Endothelial cell (in vitro differentiated cells): Measurements from ENCODE around the gene GMDS. TPM values are rescaled to one million over a fixed set of nuclear protein-coding genes. Genes with fewer than 3 reads are reported as not detected.

ENCODE experiments used
- DNase-seq: peaks from one replicate; pipeline ENCODE4 v3.0.0; 2021; ENCODE audit warnings: low spot score
- H3K27ac Mint-ChIP-seq: one replicate; pipeline ENCODE4 v1.8.0; 2021; ENCODE audit warnings: mixed read lengths, inconsistent platforms; ENCODE audit not compliant: unreplicated experiment
- H3K27me3 Mint-ChIP-seq: one replicate; pipeline ENCODE4 v1.8.0; 2021; ENCODE audit warnings: mild to moderate bottlenecking, moderate library complexity, mixed read lengths, inconsistent platforms; ENCODE audit not compliant: unreplicated experiment
- H3K36me3 Mint-ChIP-seq: one replicate; pipeline ENCODE4 v1.8.0; 2021; ENCODE audit warnings: mild to moderate bottlenecking, low read depth, mixed read lengths, inconsistent platforms; ENCODE audit not compliant: unreplicated experiment
- H3K4me1 Mint-ChIP-seq: one replicate; pipeline ENCODE4 v1.8.0; 2021; ENCODE audit warnings: mild to moderate bottlenecking, mixed read lengths, inconsistent platforms; ENCODE audit not compliant: unreplicated experiment
- H3K4me3 Mint-ChIP-seq: one replicate; pipeline ENCODE4 v1.8.0; 2021; ENCODE audit warnings: mild to moderate bottlenecking, mixed read lengths, inconsistent platforms; ENCODE audit not compliant: unreplicated experiment
- H3K9me3 Mint-ChIP-seq: one replicate; pipeline ENCODE4 v1.8.0; 2021; ENCODE audit warnings: mixed read lengths, inconsistent platforms; ENCODE audit not compliant: unreplicated experiment
- total RNA-seq: library from RNA; stranded (reverse); fragmentation: NEBNext Ultra II Directional; extraction: Animal tissue kit (Norgen Biotek cat#: 25700); gene quantifications from one replicate; pipeline ENCODE4 v1.2.1, GENCODE V29; 2021; ENCODE audit not compliant: unreplicated experiment
- TF ChIP-seq, protein P1 (sequence below): fragments of 200-600 bp; sonication (generic); IDR thresholded peaks from one replicate; pipeline ENCODE4 v1.5.0; 2021; ENCODE audit warnings: antibody characterized with exemption; ENCODE audit not compliant: unreplicated experiment

GMDS gene
- total RNA-seq, 1 donor from 2014 or later = 36.0 TPM

DNA sequence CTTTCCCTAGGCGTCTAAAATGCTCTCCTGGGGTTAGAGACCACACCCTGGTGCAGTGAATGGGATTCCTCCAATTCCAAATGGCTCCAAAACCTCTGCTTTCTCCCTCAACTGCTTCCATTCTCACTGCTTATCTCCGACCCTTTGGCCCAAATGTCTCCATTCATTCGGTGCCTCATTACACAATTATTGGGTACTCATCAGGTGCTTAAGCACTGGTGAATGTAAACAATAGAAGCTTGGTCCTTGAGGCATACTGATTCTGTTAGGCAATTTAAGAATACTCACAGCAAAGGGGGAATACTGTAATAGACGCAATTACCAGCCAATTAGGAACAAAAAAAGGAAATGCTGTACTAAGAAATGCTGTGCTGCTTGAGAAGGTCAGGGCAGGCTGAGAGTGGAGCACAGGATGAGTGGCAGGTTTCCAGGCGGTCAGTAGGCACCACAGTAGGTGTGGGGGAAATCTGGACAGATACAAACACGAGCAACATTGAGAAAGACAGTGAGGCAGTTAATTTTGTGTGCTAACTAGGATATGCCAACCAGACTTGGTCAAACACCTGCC, 23.0 kb downstream of the GMDS start:
- Mint-ChIP-seq H3K27ac (no peak overlapping the region), H3K4me3 (no peak overlapping the region), H3K36me3 (no peaks in the 10 kb centered on the region), H3K4me1 (peaks cover 9% of the 10 kb centered on the region), H3K9me3 (no peaks in the 10 kb centered on the region), H3K27me3 (peaks cover 2% of the 10 kb centered on the region)
- DNase-seq = no peak
- TF ChIP-seq, protein P1, sequence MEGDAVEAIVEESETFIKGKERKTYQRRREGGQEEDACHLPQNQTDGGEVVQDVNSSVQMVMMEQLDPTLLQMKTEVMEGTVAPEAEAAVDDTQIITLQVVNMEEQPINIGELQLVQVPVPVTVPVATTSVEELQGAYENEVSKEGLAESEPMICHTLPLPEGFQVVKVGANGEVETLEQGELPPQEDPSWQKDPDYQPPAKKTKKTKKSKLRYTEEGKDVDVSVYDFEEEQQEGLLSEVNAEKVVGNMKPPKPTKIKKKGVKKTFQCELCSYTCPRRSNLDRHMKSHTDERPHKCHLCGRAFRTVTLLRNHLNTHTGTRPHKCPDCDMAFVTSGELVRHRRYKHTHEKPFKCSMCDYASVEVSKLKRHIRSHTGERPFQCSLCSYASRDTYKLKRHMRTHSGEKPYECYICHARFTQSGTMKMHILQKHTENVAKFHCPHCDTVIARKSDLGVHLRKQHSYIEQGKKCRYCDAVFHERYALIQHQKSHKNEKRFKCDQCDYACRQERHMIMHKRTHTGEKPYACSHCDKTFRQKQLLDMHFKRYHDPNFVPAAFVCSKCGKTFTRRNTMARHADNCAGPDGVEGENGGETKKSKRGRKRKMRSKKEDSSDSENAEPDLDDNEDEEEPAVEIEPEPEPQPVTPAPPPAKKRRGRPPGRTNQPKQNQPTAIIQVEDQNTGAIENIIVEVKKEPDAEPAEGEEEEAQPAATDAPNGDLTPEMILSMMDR = no peak

DNA sequence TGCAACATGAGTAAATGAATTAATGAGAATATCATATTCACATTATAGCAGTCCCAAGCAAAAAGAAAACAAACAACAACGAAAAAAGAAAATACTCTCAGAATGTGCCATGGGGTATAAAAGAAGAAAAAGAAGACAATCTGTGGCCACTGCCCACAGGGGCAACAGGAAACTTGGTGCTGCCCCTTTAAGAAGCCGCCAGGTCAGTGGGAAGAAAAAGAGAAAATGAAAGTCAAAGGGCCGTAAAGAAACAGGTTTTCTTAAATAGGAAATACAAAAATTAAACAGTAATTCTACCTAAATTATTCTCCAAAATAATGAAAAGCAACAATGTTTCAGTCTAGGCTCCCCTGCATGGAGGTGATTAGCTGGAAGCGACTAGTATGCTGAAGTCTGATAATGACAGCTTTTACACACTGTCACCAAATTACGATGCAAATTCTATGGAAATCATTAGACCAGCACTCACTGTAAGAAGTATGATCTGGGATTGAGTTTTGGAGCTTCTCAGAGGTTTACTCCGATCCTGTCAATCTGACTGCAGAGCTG, 23.6 kb downstream of the GMDS start:
- Mint-ChIP-seq H3K27me3 (peaks cover 2% of the 10 kb centered on the region), H3K36me3 (no peaks in the 10 kb centered on the region), H3K4me3 (no peak overlapping the region), H3K27ac (peak overlapping the region; percentile 4), H3K4me1 (peaks cover 9% of the 10 kb centered on the region), H3K9me3 (no peaks in the 10 kb centered on the region)
- TF ChIP-seq, protein P1 = no peak
- no peak for DNase-seq

DNA sequence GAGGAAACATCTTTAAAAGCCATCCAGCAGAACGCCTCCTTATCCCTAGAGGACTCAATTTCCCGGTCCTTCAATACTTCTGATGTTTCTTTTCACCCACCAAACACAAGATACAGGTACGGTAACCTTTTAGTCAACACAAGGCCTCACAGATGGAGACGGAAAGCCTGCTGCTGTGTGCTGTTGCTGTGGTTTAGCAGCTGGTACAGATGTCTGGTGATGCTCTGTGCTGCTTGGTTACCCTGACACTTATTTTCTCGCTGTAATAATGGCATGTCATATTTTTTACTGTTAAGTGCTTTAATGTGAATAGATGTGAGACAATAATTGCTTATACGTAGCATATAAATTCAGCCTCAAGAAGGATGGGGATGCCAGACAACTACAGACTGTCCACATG, 25.3 kb downstream of the GMDS start:
- TF ChIP-seq, protein P1 = no peak
- no peak for DNase-seq
- Mint-ChIP-seq H3K36me3 (no peaks in the 10 kb centered on the region), H3K4me1 (peaks cover 9% of the 10 kb centered on the region), H3K27me3 (peaks cover 2% of the 10 kb centered on the region), H3K4me3 (no peak overlapping the region), H3K9me3 (no peaks in the 10 kb centered on the region), H3K27ac (no peak overlapping the region)

DNA sequence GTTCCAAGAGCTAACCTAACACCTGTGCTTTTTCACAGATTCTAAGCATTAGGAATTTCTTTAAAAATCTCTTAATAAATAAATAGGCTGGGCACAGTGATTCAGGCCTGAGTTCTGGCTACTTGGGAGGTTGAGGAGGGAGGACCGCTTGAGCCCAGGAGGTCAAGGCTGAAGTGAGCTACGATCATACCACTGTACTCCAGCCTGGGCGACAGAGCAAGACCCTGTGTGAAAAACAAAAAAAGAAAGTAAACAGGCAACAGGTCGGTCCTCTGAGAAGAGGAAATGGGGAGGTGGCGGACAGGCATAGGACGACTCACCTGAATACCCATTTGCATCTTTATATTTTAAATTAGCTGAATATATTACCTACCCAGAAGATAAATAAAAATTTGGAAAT, 26.5 kb downstream of the GMDS start:
- DNase-seq = no peak
- Mint-ChIP-seq H3K36me3 (no peaks in the 10 kb centered on the region), H3K27ac (no peak overlapping the region), H3K4me1 (peaks cover 9% of the 10 kb centered on the region), H3K4me3 (no peak overlapping the region), H3K27me3 (peaks cover 2% of the 10 kb centered on the region), H3K9me3 (no peaks in the 10 kb centered on the region)
- TF ChIP-seq, protein P1 = no peak

DNA sequence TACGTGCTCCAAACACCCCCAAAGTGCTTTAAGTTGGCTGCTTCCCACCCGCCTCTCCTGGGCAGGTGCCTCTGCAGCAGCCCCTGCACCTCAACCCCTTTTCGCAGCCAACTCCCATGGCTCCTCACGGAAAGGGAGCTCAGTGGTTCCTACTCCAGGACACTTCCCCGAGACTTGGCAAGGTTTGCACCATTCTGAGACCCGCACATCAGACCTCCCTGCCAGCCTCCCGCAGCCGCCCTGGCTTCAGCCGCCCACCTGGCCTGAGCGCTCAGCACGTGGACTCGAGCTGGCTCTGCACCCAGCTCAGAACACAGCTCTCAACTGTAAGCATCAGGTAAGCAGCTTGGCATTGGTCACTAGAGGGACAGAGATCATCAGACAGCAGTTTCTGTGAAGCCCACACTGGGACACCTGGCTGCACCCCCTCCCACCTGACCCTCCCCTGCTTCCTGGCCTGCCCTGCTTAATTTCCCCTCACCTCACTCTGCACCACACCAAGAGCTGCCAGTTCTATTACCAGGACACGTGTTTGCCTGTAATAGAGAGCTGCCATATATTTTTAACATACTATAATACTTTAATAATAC, 28.5 kb downstream of the GMDS start:
- Mint-ChIP-seq H3K27me3 (peaks cover 2% of the 10 kb centered on the region), H3K36me3 (no peaks in the 10 kb centered on the region), H3K9me3 (no peaks in the 10 kb centered on the region), H3K4me3 (no peak overlapping the region), H3K4me1 (no peaks in the 10 kb centered on the region), H3K27ac (no peak overlapping the region)
- DNase-seq = no peak
- TF ChIP-seq, protein P1 = no peak
